HG03280 (cell line): ENCODE data around the gene RNF141.

ENCODE experiments used
- ATAC-seq: cut with Tn5 transposase; IDR thresholded peaks from one replicate; pipeline ENCODE4 v1.9.1; 2021; ENCODE audit warnings: mild to moderate bottlenecking, moderate library complexity; ENCODE audit not compliant: unreplicated experiment

RNF141 gene

GRCh38 chr11:10561947-10562346 lies 21.0 kb upstream of the RNF141 start:
- ATAC-seq, result no peak

- no peak for ATAC-seq
Observed at GRCh38 chr11:10561043-10561818, 20.2 kb upstream of the RNF141 start.

- ATAC-seq, result no peak
Observed at GRCh38 chr11:10558288-10558687, 17.3 kb upstream of the RNF141 start.

- ATAC-seq, result no peak
Observed at GRCh38 chr11:10556590-10556989, 15.6 kb upstream of the RNF141 start.

GRCh38 chr11:10551845-10552352 lies 10.9 kb upstream of the RNF141 start:
- no peak for ATAC-seq

- no peak for ATAC-seq
Observed at GRCh38 chr11:10551290-10551592, 10.3 kb upstream of the RNF141 start.

- no peak for ATAC-seq
Observed at GRCh38 chr11:10550503-10551289, 9.7 kb upstream of the RNF141 start.

GRCh38 chr11:10544491-10545465 lies 3.8 kb upstream of the RNF141 start:
- no peak for ATAC-seq

- no peak for ATAC-seq
Observed at GRCh38 chr11:10543782-10544181, 2.8 kb upstream of the RNF141 start.

GRCh38 chr11:10542776-10543175 lies 1.8 kb upstream of the RNF141 start:
- no peak for ATAC-seq

- no peak for ATAC-seq
Observed at GRCh38 chr11:10541561-10541930, 559 bp upstream of the RNF141 start.

- ATAC-seq, result peak; percentile 14
Observed at GRCh38 chr11:10540546-10540914, 457 bp downstream of the RNF141 start.

GRCh38 chr11:10539339-10539738 lies 1.6 kb downstream of the RNF141 start:
- no peak for ATAC-seq

GRCh38 chr11:10538924-10539323 lies 2.1 kb downstream of the RNF141 start:
- no peak for ATAC-seq

- ATAC-seq, result no peak
Observed at GRCh38 chr11:10537600-10537999, 3.4 kb downstream of the RNF141 start.

GRCh38 chr11:10534316-10534715 lies 6.7 kb downstream of the RNF141 start:
- no peak for ATAC-seq

GRCh38 chr11:10533323-10533722 lies 7.7 kb downstream of the RNF141 start:
- no peak for ATAC-seq

GRCh38 chr11:10532526-10532925 lies 8.5 kb downstream of the RNF141 start:
- ATAC-seq, result no peak

- no peak for ATAC-seq
Observed at GRCh38 chr11:10529279-10529678, 11.7 kb downstream of the RNF141 start.

GRCh38 chr11:10528121-10528520 lies 12.9 kb downstream of the RNF141 start:
- ATAC-seq, result no peak
